Stimulated activated CD8-positive, alpha-beta memory T cell treated with anti-CD3 and anti-CD28 coated beads, Interleukin-12 subunit alpha, Interleukin-12 subunit beta, amount 100 ng/mL, for 1 hour (primary cell): Measurements from ENCODE around the gene KIAA0586.
A peak's percentile ranks its signal among the peaks of the same experiment; 100 is the strongest.
"Not testable (repeated sequence)": the region's sequence is repeated elsewhere in the genome, so short reads cannot be mapped to it uniquely, and the experiment has no call there.

Experiments
- DNase-seq: peaks from one replicate; pipeline ENCODE4 v3.0.0-alpha.2; 2020; ENCODE audit warnings: low read depth

KIAA0586 gene

GRCh38 chr14:58464652-58465051 is 37.1 kb downstream of the KIAA0586 start:
- DNase-seq: no peak

GRCh38 chr14:58465421-58465820 is 37.9 kb downstream of the KIAA0586 start:
- DNase-seq: no peak

GRCh38 chr14:58466459-58466858 is 38.9 kb downstream of the KIAA0586 start:
- no peak for DNase-seq

GRCh38 chr14:58467575-58467974 is 40.1 kb downstream of the KIAA0586 start:
- no peak for DNase-seq

GRCh38 chr14:58469309-58469708 is 41.8 kb downstream of the KIAA0586 start:
- DNase-seq: no peak

- DNase-seq: no peak
Measured at GRCh38 chr14:58476320-58476719, 48.8 kb downstream of the KIAA0586 start.

GRCh38 chr14:58477653-58478052 is 50.1 kb downstream of the KIAA0586 start:
- no peak for DNase-seq

- not testable (repeated sequence) for DNase-seq
Measured at GRCh38 chr14:58478329-58478728, 50.8 kb downstream of the KIAA0586 start.

GRCh38 chr14:58479975-58480374 is 52.5 kb downstream of the KIAA0586 start:
- no peak for DNase-seq

- DNase-seq: no peak
Measured at GRCh38 chr14:58484176-58484575, 56.7 kb downstream of the KIAA0586 start.

- no peak for DNase-seq
Measured at GRCh38 chr14:58488550-58488949, 61.0 kb downstream of the KIAA0586 start.

- DNase-seq: no peak
Measured at GRCh38 chr14:58491593-58491992, 64.1 kb downstream of the KIAA0586 start.

- no peak for DNase-seq
Measured at GRCh38 chr14:58492044-58492443, 64.5 kb downstream of the KIAA0586 start.

GRCh38 chr14:58501214-58501816 is 73.8 kb downstream of the KIAA0586 start:
- DNase-seq: peak; percentile 8

GRCh38 chr14:58513272-58513671 is 85.8 kb downstream of the KIAA0586 start:
- DNase-seq: no peak

GRCh38 chr14:58517592-58517991 is 90.1 kb downstream of the KIAA0586 start:
- DNase-seq: no peak

GRCh38 chr14:58525691-58526090 is 98.2 kb downstream of the KIAA0586 start:
- DNase-seq: not testable (repeated sequence)

GRCh38 chr14:58533446-58533845 is 105.9 kb downstream of the KIAA0586 start:
- DNase-seq: no peak

- no peak for DNase-seq
Measured at GRCh38 chr14:58535044-58535443, 107.5 kb downstream of the KIAA0586 start.

GRCh38 chr14:58537004-58537403 is 109.5 kb downstream of the KIAA0586 start:
- DNase-seq: no peak

GRCh38 chr14:58540749-58541632 is 113.5 kb downstream of the KIAA0586 start:
- DNase-seq: no peak

GRCh38 chr14:58541633-58542022 is 114.1 kb downstream of the KIAA0586 start:
- DNase-seq: no peak

GRCh38 chr14:58543253-58543652 is 115.7 kb downstream of the KIAA0586 start:
- no peak for DNase-seq

- DNase-seq: no peak
Measured at GRCh38 chr14:58547649-58548048, 120.1 kb downstream of the KIAA0586 start.
